Body of pancreas (tissue), 4 donors: Measurements from ENCODE around the gene PTPRJ. TPM values are rescaled to one million over a fixed set of nuclear protein-coding genes. Genes with fewer than 3 reads are reported as not detected.
A peak's percentile ranks its signal among the peaks of the same experiment; 100 is the strongest.

Experiments used
- ATAC-seq: fragments of 150-250 bp; one replicate; pipeline ENCODE4 v1.9.1; 2016
- DNase-seq, 4 donors: peaks; one replicate each; pipeline ENCODE4 v3.0.0-alpha.2; 2019
- H3K27ac ChIP-seq, 4 donors: fragments of 200-600 bp; sonication (generic); 1 replicate in 3 of 4; 2 replicates in 1 of 4; pipeline versions ENCODE4 v1.5.1 to v1.6.1; 2016 to 2019; ENCODE audit warnings: mild to moderate bottlenecking in 1 of 4, mixed read lengths in 1 of 4, moderate library complexity in 1 of 4
- H3K27me3 ChIP-seq, 2 donors: fragments of 200-600 bp; sonication (generic); one replicate each; pipeline ENCODE4 v1.6.0; 2016; ENCODE audit warnings: mild to moderate bottlenecking in 1 of 2
- H3K36me3 ChIP-seq, 2 donors: fragments of 200-600 bp; sonication (generic); replicated peaks in 1 of 2; 2 replicates each; pipeline ENCODE4 v1.5.1; 2016; ENCODE audit warnings: low read depth in 2 of 2; ENCODE audit not compliant: insufficient read depth in 1 of 2
- H3K4me1 ChIP-seq: fragments of 200-600 bp; sonication (generic); one replicate; pipeline ENCODE4 v1.6.0; 2016
- H3K4me3 ChIP-seq, 2 donors: fragments of 200-600 bp; sonication (generic); 1 replicate in 1 of 2; 2 replicates in 1 of 2; pipeline ENCODE4 v1.5.1; 2016 to 2019
- H3K9me3 ChIP-seq, 3 donors: fragments of 200-600 bp; sonication (generic); 1 replicate in 2 of 3; 2 replicates in 1 of 3; pipeline ENCODE4 v1.5.1; 2016
- CTCF ChIP-seq, 7 experiments: fragments of 450-650 bp in 4 of 7; fragments of 200-600 bp in 3 of 7; sonication (generic) in 3 of 7; IDR thresholded peaks; one replicate each; pipeline ENCODE4 v1.5.1; 2016 to 2019; ENCODE audit warnings: antibody characterized with exemption in 7 of 7
- POLR2A ChIP-seq, 3 donors: fragments of 450-650 bp; IDR thresholded peaks; one replicate each; pipeline ENCODE4 v1.6.1; 2016; ENCODE audit warnings: antibody characterized with exemption in 3 of 3, mild to moderate bottlenecking in 2 of 3
- WGBS, 2 donors: methylation state at CpG; one replicate each; pipeline ENCODE4 v1.1.5; 2017; 5-methylcytosine and 5-hydroxymethylcytosine counted together
- intact Hi-C: fragments of 100-400 bp; cut with DNase I; formaldehyde crosslinking; loops from one replicate; pipeline ENCODE4 v1.15.1; 2023
- total RNA-seq, 2 donors: library from RNA; depleted of rRNA; stranded (reverse); fragments of >200 nt; gene quantifications; one replicate each; pipeline ENCODE4 v1.1.0, GENCODE V29; 2016

Gene PTPRJ
- total RNA-seq, 2 donors from 2014 or later: 10.9 to 17.1 TPM

- ATAC-seq: no peak
- WGBS, 2 donors: 92% methylated on average over 8 of the region's 8 CpGs
- no peaks in the 10 kb centered on the region for H3K9me3 ChIP-seq
- TF ChIP-seq CTCF (IDR thresholded peaks at IDR 0.05) (no peak), POLR2A (IDR thresholded peaks at IDR 0.05) (no peak)
- no peak overlapping the region for H3K4me3 ChIP-seq
- no peak overlapping the region for H3K27ac ChIP-seq
- intact Hi-C loops: no loop called here
- H3K36me3 ChIP-seq: no peaks in the 10 kb centered on the region
- H3K27me3 ChIP-seq: no peaks in the 10 kb centered on the region
- no peaks in the 10 kb centered on the region for H3K4me1 ChIP-seq
- DNase-seq: no peak
These were observed 39.3 kb upstream of the PTPRJ start for GRCh38 chr11:47940904-47941649.

- 54 to 56% methylated on average over 7 of the region's 7 CpGs for WGBS, 2 donors
- DNase-seq (peak in 1 of 4 donors; percentile 31), ATAC-seq (no peak)
- TF ChIP-seq POLR2A (IDR thresholded peaks at IDR 0.05): no peak
- no peak for TF ChIP-seq CTCF (IDR thresholded peaks at IDR 0.05)
- H3K4me1 ChIP-seq: no peaks in the 10 kb centered on the region
- intact Hi-C loops: no loop called here
- H3K27ac ChIP-seq: no peak overlapping the region
- H3K4me3 ChIP-seq: no peak overlapping the region
- H3K9me3 ChIP-seq: no peaks in the 10 kb centered on the region
- H3K36me3 ChIP-seq: no peaks in the 10 kb centered on the region
- no peaks in the 10 kb centered on the region for H3K27me3 ChIP-seq
These were observed 38.3 kb upstream of the PTPRJ start for GRCh38 chr11:47941907-47942558.

GRCh38 chr11:47943721-47944586, 36.4 kb upstream of the PTPRJ start:
- WGBS, 2 donors: 71 to 77% methylated on average over 15 of the region's 15 CpGs
- H3K9me3 ChIP-seq: no peaks in the 10 kb centered on the region
- no peaks in the 10 kb centered on the region for H3K27me3 ChIP-seq
- no peaks in the 10 kb centered on the region for H3K36me3 ChIP-seq
- no peak for ATAC-seq
- H3K4me1 ChIP-seq: no peaks in the 10 kb centered on the region
- TF ChIP-seq POLR2A (IDR thresholded peaks at IDR 0.05): no peak
- TF ChIP-seq CTCF (IDR thresholded peaks at IDR 0.05): no peak
- intact Hi-C loops: no loop called here
- DNase-seq: no peak
- no peak overlapping the region for H3K4me3 ChIP-seq
- H3K27ac ChIP-seq: no peak overlapping the region

GRCh38 chr11:47944632-47945031, 35.7 kb upstream of the PTPRJ start:
- Histone ChIP-seq H3K4me1 (no peaks in the 10 kb centered on the region), H3K36me3 (no peaks in the 10 kb centered on the region), H3K27me3 (no peaks in the 10 kb centered on the region), H3K27ac (no peak overlapping the region), H3K9me3 (no peaks in the 10 kb centered on the region), H3K4me3 (no peak overlapping the region)
- intact Hi-C loops: no loop called here
- ATAC-seq (no peak), DNase-seq (no peak)
- TF ChIP-seq POLR2A (IDR thresholded peaks at IDR 0.05) (no peak), CTCF (IDR thresholded peaks at IDR 0.05) (no peak)
